ENCODE results near the gene KLHDC4.
"Not testable (repeated sequence)": the region's sequence is repeated elsewhere in the genome, so short reads cannot be mapped to it uniquely, and the experiment has no call there.

Gene KLHDC4

GRCh38 chr16:87696726-87697125 lies 69.1 kb downstream of the KLHDC4 start:
- DNase-seq = no peak

DNA sequence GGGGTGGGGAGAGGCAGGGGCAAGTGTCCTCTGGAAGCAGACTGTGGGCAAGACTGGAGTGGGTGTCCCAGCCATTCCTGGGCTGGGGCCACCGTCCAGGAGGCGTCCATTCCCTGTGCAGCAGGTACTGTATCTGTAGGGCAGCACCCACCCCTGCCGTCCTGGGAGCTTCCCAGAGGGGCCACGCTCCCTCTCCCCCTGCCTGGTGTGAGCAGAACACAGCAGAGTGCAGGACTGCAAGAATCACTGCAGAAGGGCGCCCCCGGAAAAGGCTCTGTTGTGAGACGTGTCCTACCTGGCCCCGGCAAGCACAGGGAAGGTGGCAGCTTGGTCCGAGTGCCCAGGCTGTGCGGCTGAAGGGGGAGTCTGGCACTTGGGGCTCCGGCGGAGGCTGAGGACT lies 70.3 kb downstream of the KLHDC4 start:
- no peak for DNase-seq

GRCh38 chr16:87694441-87695125 lies 71.2 kb downstream of the KLHDC4 start:
- DNase-seq = no peak

DNA sequence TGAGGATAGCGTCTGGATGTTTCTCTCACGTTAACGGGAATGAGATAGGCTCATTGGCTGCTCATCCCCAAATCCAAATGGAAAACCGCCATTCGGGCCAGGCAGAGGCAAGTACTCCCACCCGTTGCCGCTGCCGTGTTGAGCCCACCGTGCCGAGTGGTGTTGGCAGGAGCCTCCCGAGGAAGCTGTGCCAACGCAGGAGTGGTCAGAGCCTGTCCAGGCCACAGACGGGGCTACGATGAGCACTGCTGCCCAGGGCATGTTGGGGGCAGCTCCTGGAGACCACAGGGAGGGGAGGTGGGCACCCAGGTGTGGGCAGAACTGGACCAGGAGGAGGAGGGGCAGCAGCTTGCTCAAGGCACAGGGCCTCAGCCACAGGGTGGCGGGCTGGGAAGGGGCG lies 72.0 kb downstream of the KLHDC4 start:
- no peak for DNase-seq

DNA sequence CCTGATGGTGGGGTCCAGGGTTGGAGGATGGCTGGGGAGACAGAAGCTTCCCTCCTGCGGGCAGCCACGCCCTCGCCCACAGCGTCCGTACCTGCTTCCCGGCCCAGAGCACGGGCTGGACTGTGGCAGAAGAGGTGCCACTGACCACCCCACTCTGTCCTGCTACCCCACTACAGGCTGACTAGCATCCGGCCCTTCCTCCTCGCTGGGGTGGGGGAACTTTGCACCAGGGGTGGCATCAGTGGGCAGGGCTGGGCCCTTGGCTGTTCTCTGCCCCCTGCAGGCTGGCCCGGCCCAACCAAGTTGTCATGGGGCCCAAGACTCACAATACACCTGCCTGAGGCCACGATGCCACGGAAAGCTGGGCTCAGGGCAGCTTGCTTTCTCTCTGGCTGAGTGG lies 73.0 kb downstream of the KLHDC4 start:
- DNase-seq = no peak

DNA sequence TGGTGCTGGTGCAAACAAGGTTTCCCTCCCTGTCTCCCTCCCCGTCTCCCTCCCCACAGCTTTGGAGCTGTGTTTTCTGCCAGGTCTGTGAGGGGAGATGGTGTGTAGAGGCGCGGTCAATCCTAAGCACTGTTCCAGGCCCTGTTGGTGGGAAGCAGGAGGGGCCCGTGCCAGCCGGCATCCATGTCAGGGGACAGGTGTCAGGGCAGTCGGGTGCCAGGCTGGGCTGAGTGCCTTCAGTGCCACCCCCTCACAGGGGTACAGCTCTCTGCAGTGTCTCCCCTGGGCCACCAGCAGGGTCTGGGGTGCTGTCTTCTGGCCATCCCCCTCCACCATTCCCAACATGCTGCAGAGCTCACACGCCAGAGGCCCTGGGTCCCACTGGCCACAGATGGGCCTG lies 73.6 kb downstream of the KLHDC4 start:
- no peak for DNase-seq

- DNase-seq = no peak
Measured at GRCh38 chr16:87691686-87692079, 74.1 kb downstream of the KLHDC4 start.

GRCh38 chr16:87690911-87691685 lies 74.7 kb downstream of the KLHDC4 start:
- DNase-seq = no peak

- DNase-seq = no peak
Measured at GRCh38 chr16:87689956-87690465, 75.8 kb downstream of the KLHDC4 start.

GRCh38 chr16:87688876-87689815 lies 76.6 kb downstream of the KLHDC4 start:
- DNase-seq = no peak

DNA sequence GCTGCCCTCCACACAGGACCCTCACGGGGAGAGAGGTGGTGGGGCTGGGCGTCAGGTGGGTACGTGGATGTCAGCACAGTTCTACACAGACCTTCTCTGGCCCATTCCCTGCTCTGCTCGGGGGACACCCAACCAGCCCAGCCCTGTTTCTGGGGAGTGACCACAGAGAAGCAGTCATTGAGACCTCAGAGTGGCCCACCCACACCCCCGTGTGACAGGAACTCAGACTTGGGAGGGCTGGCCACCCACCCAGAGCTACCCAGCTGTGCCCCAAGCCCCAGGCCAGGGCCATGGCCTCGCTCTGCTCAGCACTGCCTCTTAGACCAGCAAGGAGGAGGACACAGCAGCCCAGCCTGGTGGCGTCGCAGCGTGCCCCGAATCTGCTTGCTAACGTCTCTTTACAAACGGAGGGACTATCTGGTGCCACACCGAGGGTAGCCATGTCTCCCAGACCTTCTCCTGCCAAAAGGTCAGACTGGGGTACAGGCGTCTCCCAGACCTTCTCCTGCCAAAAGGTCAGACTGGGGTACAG lies 77.7 kb downstream of the KLHDC4 start:
- DNase-seq = no peak

DNA sequence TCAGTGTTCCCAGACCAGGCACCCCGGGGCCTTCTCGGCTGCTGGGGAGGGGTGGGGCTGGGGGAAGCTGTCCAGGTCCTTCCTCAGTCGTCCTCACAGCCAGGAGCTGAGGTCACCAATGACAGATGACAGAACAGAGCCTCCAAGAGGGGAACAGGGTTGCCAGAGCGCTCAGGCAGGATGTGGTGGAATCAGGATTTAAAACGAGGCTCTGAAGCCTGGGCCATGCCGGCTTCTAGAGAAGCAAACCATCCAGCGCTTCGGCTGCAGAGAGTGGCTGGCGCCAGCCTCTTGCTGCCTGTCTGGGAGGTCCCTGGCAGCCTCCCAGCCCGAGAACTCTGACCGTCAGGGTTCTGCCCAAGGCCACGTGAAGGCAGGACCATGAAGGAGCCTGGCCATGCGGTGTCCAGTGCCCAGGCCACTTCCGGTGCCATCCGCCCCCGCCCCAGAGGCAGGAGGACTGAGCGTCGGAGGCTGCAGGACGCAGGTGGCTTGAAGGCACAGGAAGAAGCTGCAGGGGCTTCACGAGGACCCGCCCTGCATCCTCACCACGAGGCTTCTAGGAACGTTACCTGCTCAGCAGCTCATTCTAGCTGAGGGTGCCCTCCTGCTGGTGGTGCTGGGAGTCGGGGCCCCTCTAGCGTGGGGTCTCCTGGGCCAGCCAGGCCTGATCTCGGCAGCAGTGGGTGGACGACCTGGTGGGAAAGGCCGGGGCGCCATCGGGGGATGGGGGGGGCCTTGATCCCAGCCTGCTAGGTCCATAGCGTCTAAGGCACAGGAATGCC lies 78.5 kb downstream of the KLHDC4 start:
- DNase-seq = no peak

- DNase-seq = no peak
Measured at GRCh38 chr16:87686697-87687096, 79.1 kb downstream of the KLHDC4 start.

DNA sequence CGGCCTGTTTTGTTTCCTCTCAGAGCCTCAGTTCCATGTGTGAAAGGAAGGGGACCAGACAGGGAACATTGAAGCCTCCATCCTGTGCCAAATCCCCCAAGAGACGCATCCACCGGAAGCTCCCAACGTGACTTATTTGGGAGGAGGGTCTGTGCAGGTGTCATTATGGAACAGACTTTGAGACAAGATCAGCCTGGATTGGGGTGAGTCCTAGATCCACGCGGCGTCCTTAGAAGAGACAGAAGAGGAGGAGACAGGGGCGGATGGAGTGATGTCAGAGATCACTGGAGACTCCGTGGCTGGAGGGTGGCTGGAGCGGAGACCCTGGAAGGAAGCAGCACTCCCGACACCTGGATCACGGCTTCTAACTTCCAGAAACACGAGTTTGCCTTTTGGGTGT lies 80.0 kb downstream of the KLHDC4 start:
- no peak for DNase-seq

DNA sequence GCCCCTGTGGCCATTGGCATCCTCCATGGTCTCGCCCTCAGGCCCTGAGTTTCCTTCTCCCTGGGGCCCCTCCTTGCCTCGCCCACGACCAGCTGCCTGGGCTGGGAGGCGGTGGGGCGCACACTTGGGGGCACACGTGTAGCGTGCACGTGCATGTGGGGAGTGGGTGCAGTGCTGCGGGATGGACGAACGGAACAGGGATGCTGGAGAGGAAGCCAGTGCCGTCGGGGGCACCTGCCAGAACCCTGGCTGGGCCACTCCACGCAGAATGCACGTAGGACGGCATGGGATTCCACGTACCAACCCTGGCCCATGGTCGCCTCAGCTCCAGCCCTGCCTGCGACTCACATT lies 80.4 kb downstream of the KLHDC4 start:
- DNase-seq = no peak

DNA sequence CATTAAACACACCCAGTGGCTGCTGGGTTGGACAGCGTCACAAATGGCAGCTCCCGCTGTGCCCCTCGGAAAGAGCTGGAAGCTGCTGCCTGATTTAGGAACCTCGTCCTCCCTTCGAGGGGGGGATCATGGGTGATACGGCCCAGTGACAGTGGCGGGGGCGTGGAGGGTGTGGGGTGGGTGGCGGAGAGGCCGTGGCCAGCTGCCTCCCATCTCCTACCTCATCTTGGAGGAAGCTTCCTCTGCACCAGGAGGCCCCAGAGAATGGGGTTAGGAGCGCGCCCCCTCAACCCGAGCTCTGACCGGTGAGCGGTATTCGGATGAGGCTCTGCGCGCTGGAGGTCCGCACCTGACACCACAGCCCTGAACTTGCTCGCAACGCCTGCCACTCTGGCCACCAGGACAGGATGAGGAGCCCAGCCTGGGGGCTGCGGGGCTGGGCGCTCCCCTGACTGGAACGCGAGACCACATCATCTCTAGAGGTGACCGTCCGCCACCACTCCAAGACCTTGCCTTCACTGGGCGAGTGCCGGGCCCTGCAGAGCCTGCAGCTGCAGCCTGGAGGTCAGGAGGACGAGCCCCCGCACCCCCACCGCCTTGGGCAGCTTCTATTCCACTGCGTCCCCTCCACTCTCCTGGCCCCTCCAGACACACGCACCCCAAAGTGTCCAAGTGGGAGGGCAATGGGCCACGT lies 80.9 kb downstream of the KLHDC4 start:
- no peak for DNase-seq

- DNase-seq = no peak
Measured at GRCh38 chr16:87684106-87684677, 81.6 kb downstream of the KLHDC4 start.

DNA sequence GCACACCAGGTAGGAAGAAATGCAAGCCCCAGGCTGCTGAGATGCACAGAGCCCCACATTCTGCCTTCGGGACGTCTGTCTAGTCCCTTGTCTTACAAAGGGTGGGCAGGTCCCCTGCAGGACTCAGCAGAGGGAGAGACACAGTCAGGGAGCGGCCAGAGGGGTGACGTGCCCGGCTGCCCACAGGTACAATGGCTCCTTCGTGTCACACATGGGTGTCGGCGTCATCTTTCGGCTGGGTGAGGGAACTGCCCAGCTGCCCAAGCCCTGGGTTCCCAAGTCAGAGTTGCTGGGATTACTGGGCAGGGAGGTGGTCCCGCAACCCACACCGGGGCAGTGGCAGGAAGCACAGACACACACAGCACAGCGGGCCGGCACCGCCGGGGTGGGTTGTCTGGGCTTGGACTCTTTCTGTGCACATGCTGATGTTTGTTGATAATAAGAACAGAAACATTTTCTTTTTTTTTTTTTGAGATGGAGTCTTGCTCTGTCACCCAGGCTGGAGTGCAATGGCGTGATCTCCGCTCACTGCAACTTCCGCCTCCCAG lies 82.9 kb downstream of the KLHDC4 start:
- DNase-seq = no peak

GRCh38 chr16:87681981-87682570 lies 83.7 kb downstream of the KLHDC4 start:
- DNase-seq = peak; percentile 55 to 58

- not testable (repeated sequence) for DNase-seq
Measured at GRCh38 chr16:87681051-87681602, 84.7 kb downstream of the KLHDC4 start.
